HepG2 (cell line): ENCODE measurements around the gene WARS2. TPM values are rescaled to one million over a fixed set of nuclear protein-coding genes. Genes with fewer than 3 reads are reported as not detected.

Source experiments
- ATAC-seq: fragments of 200-7000 bp; cut with Tn5 transposase; 3 replicates; pipeline ENCODE4 v1.9.1; 2020; ENCODE audit warnings: mild to moderate bottlenecking, moderate library complexity
- BruUV-seq: library from RNA; stranded (reverse); fragments of 400-500 nt; replicated peaks from 2 replicates; lab custom pipeline; 2021; lab: Mats Ljungman, UMichigan
- CTCF ChIA-PET: fragments of 300-600 bp; formaldehyde crosslinking; extraction: SDS; loops from one replicate; lab custom pipeline; 2021; ENCODE audit warnings: low total read pairs, inconsistent platforms, low intra/inter-chr PET ratio; lab: Yijun Ruan, JAX
- POLR2A ChIA-PET: fragments of 350-600 bp; sonication (Branson Sonifier 250); formaldehyde crosslinking; loops from one replicate; lab custom pipeline; 2020; ENCODE audit warnings: antibody characterized with exemption, inconsistent platforms; lab: Yijun Ruan, JAX
- DNase-seq: peaks from one replicate; pipeline ENCODE4 v3.0.0-alpha.2; 2015; ENCODE audit warnings: low spot score
- FAIRE-seq: peaks from 3 replicates; lab custom pipeline; 2011; peaks lifted over from hg19 to GRCh38; lab: Jason Lieb, UNC
- H2AFZ ChIP-seq: one replicate; pipeline ENCODE4 v1.6.1; 2011; ENCODE audit warnings: low read length, inconsistent platforms
- H3K27ac ChIP-seq: fragments of 300-600 bp; 3 replicates; pipeline ENCODE4 v1.8.0; 2011; ENCODE audit warnings: mixed run types, mild to moderate bottlenecking, mixed read lengths, low read length, inconsistent platforms; ENCODE audit not compliant: insufficient read depth; ENCODE audit errors: extremely low read length
- H3K27me3 ChIP-seq, 2 experiments: fragments of 200-600 bp in 1 of 2; 2 replicates in 1 of 2; 3 replicates in 1 of 2; pipeline versions ENCODE4 v1.6.0 to v1.8.0; 2011; ENCODE audit warnings: low read length in 2 of 2, mild to moderate bottlenecking in 2 of 2, moderate library complexity in 2 of 2, inconsistent platforms in 1 of 2; ENCODE audit not compliant: insufficient read depth in 2 of 2, control insufficient read depth in 1 of 2
- H3K36me3 ChIP-seq, 2 experiments: fragments of 200-600 bp in 1 of 2; replicated peaks in 1 of 2; 2 replicates in 1 of 2; 3 replicates in 1 of 2; pipeline versions ENCODE4 v1.5.1 to v1.8.0; 2011; ENCODE audit warnings: low read length in 2 of 2, inconsistent platforms in 1 of 2; ENCODE audit not compliant: insufficient read depth in 2 of 2, control insufficient read depth in 1 of 2
- H3K4me1 ChIP-seq: 2 replicates; pipeline ENCODE4 v1.5.1; 2012; ENCODE audit warnings: low read length, inconsistent platforms; ENCODE audit not compliant: insufficient read depth
- H3K4me2 ChIP-seq: 2 replicates; pipeline ENCODE4 v1.6.0; 2011; ENCODE audit warnings: low read depth, low read length, inconsistent platforms
- H3K4me3 ChIP-seq, 3 experiments: fragments of 200-600 bp in 1 of 3; sonication (generic), shearing (Covaris generic) in 1 of 3; replicated peaks in 1 of 3; 2 replicates each; pipeline ENCODE4 v1.5.1; 2011 to 2016; ENCODE audit warnings: low read length in 3 of 3, inconsistent platforms in 2 of 3, low read depth in 2 of 3, mild to moderate bottlenecking in 2 of 3, control low read depth in 1 of 3, mixed read lengths in 1 of 3; ENCODE audit not compliant: insufficient read depth in 1 of 3
- H3K79me2 ChIP-seq: one replicate; pipeline ENCODE4 v1.6.1; 2011; ENCODE audit warnings: low read length, inconsistent platforms; ENCODE audit not compliant: insufficient read depth
- H3K9ac ChIP-seq: 2 replicates; pipeline ENCODE4 v1.6.0; 2011; ENCODE audit warnings: mild to moderate bottlenecking, low read depth, low read length, inconsistent platforms; ENCODE audit not compliant: insufficient read depth
- H3K9me3 ChIP-seq: 2 replicates; pipeline ENCODE4 v1.5.1; 2012; ENCODE audit warnings: mild to moderate bottlenecking, low read length
- H4K20me1 ChIP-seq: 2 replicates; pipeline ENCODE4 v1.6.0; 2011; ENCODE audit warnings: inconsistent platforms, mild to moderate bottlenecking, low read length, moderate library complexity; ENCODE audit not compliant: insufficient read depth
- AHDC1 ChIP-seq: sonication (generic); formaldehyde crosslinking; IDR thresholded peaks from 2 replicates; pipeline ENCODE4 v1.5.1; 2020; ENCODE audit warnings: mild to moderate bottlenecking, missing genetic modification reagents, borderline replicate concordance
- EEA1 ChIP-seq: sonication (generic); formaldehyde crosslinking; IDR thresholded peaks from 2 replicates; pipeline ENCODE4 v1.5.1; 2020; ENCODE audit warnings: mild to moderate bottlenecking, missing genetic modification reagents, borderline replicate concordance
- GPN1 ChIP-seq: sonication (generic); formaldehyde crosslinking; IDR thresholded peaks from 2 replicates; pipeline ENCODE4 v1.5.1; 2020; ENCODE audit warnings: missing genetic modification reagents, borderline replicate concordance
- KLF15 ChIP-seq: sonication (generic); formaldehyde crosslinking; IDR thresholded peaks from 2 replicates; pipeline ENCODE4 v1.8.1; 2023; ENCODE audit warnings: borderline replicate concordance, mild to moderate bottlenecking, inconsistent platforms, missing genetic modification reagents, mixed read lengths
- LBX2 ChIP-seq: sonication (generic); formaldehyde crosslinking; IDR thresholded peaks from 2 replicates; pipeline ENCODE4 v1.5.0; 2020; ENCODE audit warnings: missing genetic modification reagents, mild to moderate bottlenecking, borderline replicate concordance
- MED13 ChIP-seq: sonication (generic); formaldehyde crosslinking; IDR thresholded peaks from 2 replicates; pipeline ENCODE4 v1.5.0; 2020; ENCODE audit warnings: missing genetic modification reagents
- MED8 ChIP-seq: sonication (generic); formaldehyde crosslinking; IDR thresholded peaks from 2 replicates; pipeline ENCODE4 v1.8.1; 2023; ENCODE audit warnings: mild to moderate bottlenecking, missing genetic modification reagents; ENCODE audit not compliant: insufficient replicate concordance
- MTERF4 ChIP-seq: sonication (generic); formaldehyde crosslinking; IDR thresholded peaks from 2 replicates; pipeline ENCODE4 v1.8.0; 2023; ENCODE audit warnings: mild to moderate bottlenecking, missing genetic modification reagents
- MZF1 ChIP-seq: sonication (generic); formaldehyde crosslinking; IDR thresholded peaks from 2 replicates; pipeline ENCODE4 v1.8.1; 2023; ENCODE audit warnings: mild to moderate bottlenecking, missing genetic modification reagents, borderline replicate concordance
- NCOR1 ChIP-seq: fragments of 200-600 bp; sonication (generic); IDR thresholded peaks from 2 replicates; pipeline ENCODE4 v1.7.0; 2017; ENCODE audit warnings: antibody characterized with exemption, low read length, borderline replicate concordance
- POGZ ChIP-seq: sonication (generic); formaldehyde crosslinking; IDR thresholded peaks from 2 replicates; pipeline ENCODE4 v1.4.0; 2020; ENCODE audit warnings: mild to moderate bottlenecking, missing genetic modification reagents
- PRPF4 ChIP-seq: fragments of 200-400 bp; formaldehyde crosslinking; IDR thresholded peaks from 2 replicates; pipeline ENCODE4 v1.6.1; 2016; ENCODE audit warnings: low read length, low read depth; ENCODE audit not compliant: poor library complexity, severe bottlenecking
- RBM22 ChIP-seq: fragments of 200-400 bp; formaldehyde crosslinking; optimal IDR thresholded peaks from 2 replicates; pipeline ENCODE3; 2017; ENCODE audit warnings: mild to moderate bottlenecking, low read length, moderate library complexity
- SNAI1 ChIP-seq: sonication (generic); formaldehyde crosslinking; IDR thresholded peaks from 2 replicates; pipeline ENCODE4 v1.5.0; 2020; ENCODE audit warnings: mild to moderate bottlenecking, missing genetic modification reagents, borderline replicate concordance
- ZMAT3 ChIP-seq: sonication (generic); formaldehyde crosslinking; conservative IDR thresholded peaks from 2 replicates; pipeline ENCODE4 v1.7.0; 2021; ENCODE audit warnings: missing genetic modification reagents
- ZNF124 ChIP-seq: sonication (generic); formaldehyde crosslinking; IDR thresholded peaks from 2 replicates; pipeline ENCODE4 v1.4.0; 2020; ENCODE audit warnings: missing genetic modification reagents
- ZNF333 ChIP-seq: sonication (generic); formaldehyde crosslinking; IDR thresholded peaks from 2 replicates; pipeline ENCODE4 v1.4.0; 2020; ENCODE audit warnings: mild to moderate bottlenecking, missing genetic modification reagents, borderline replicate concordance
- ZNF337 ChIP-seq: sonication (generic); formaldehyde crosslinking; IDR thresholded peaks from 2 replicates; pipeline ENCODE4 v1.5.1; 2020; ENCODE audit warnings: missing genetic modification reagents, low read depth, mild to moderate bottlenecking, borderline replicate concordance
- WGBS: methylation state at CpG from one replicate; pipeline ENCODE4 v1.1.6; 2017; ENCODE audit warnings: low lambda C conversion rate; 5-methylcytosine and 5-hydroxymethylcytosine counted together
- in situ Hi-C: cut with HindIII; loops from 2 replicates; pipeline ENCODE4 v1.10.0; 2017; ENCODE audit warnings: low pct_unique_long_range_greater_than_20kb; ENCODE audit not compliant: extremely low pct_ligation_motif_present
- intact Hi-C: fragments of 100-400 bp; cut with micrococcal nuclease; formaldehyde crosslinking; loops from one replicate; pipeline ENCODE4 v1.10.0; 2022; ENCODE audit not compliant: unreplicated experiment
- polyA plus RNA-seq, 8 experiments: library from polyadenylated mRNA; depleted of rRNA in 3 of 8; stranded (reverse) in 7 of 8; unstranded in 1 of 8; fragments of >200 nt; fragmentation: Illumina TruSeq in 4 of 8; extraction: Trizol in 4 of 8; gene quantifications; 2 replicates each; pipeline versions ENCODE4 v1.2.1 to v1.2.3, GENCODE V29; 2011 to 2016; ENCODE audit warnings: low read depth in 4 of 8, missing spikeins in 1 of 8, mixed read lengths in 1 of 8; ENCODE audit not compliant: insufficient read depth in 1 of 8
- total RNA-seq, 5 experiments: library from RNA; depleted of rRNA; stranded (reverse); fragments of >200 nt; fragmentation: Illumina TruSeq; extraction: Trizol; gene quantifications; 2 replicates each; pipeline ENCODE4 v1.2.3, GENCODE V29; 2016; ENCODE audit warnings: low read depth in 1 of 5

The WARS2 gene
- total and polyA plus RNA-seq, 2 of the 13 experiments (the other 11 are each of a cell fraction or from before 2014, with no cell fraction given): 12.4 to 18.8 TPM

- POLR2A ChIA-PET: no interaction called here
- Histone ChIP-seq H3K4me1 (no peaks in the 10 kb centered on the region), H3K4me3 (no peak overlapping the region), H3K9me3 (no peaks in the 10 kb centered on the region), H3K27me3 (no peaks in the 10 kb centered on the region), H2AFZ (no peak overlapping the region), H3K4me2 (no peak overlapping the region), H4K20me1 (no peaks in the 10 kb centered on the region), H3K79me2 (no peaks in the 10 kb centered on the region), H3K27ac (no peak overlapping the region), H3K36me3 (no peaks in the 10 kb centered on the region), H3K9ac (no peak overlapping the region)
- in situ Hi-C loops: no loop called here
- CTCF ChIA-PET: no interaction called here
- WGBS: 91% methylated on average over 1 of the region's 1 CpG
- TF ChIP-seq ZNF337 (no peak), MTERF4 (CRISPR knock-in tag) (no peak), SNAI1 (CRISPR knock-in tag) (no peak), ZMAT3 (CRISPR knock-in tag) (no peak), POGZ (no peak), ZNF333 (CRISPR knock-in tag) (no peak), AHDC1 (CRISPR knock-in tag) (no peak), LBX2 (CRISPR knock-in tag) (no peak), MZF1 (CRISPR knock-in tag) (no peak), RBM22 (no peak), GPN1 (no peak), NCOR1 (no peak), EEA1 (CRISPR knock-in tag) (no peak), PRPF4 (no peak), MED13 (CRISPR knock-in tag) (no peak), ZNF124 (CRISPR knock-in tag) (no peak), MED8 (no peak), KLF15 (CRISPR knock-in tag) (no peak)
- FAIRE-seq (no peak), ATAC-seq (no peak), DNase-seq (no peak)
- BruUV-seq: no TSS peak
- intact Hi-C loops: no loop called here
Observed at GRCh38 chr1:119093721-119094120, 46.7 kb downstream of the WARS2 start.
